Esophagus muscularis mucosa (tissue), 4 donors: ENCODE data around the gene RASGRF2. TPM values are rescaled to one million over a fixed set of nuclear protein-coding genes. Genes with fewer than 3 reads are reported as not detected.

Experiments used
- DNase-seq: peaks from one replicate; pipeline ENCODE4 v3.0.0-alpha.2; 2017; ENCODE audit errors: extremely low spot score
- H3K27ac ChIP-seq, 4 donors: fragments of 200-600 bp; sonication (generic); replicated peaks in 1 of 4; 1 replicate in 3 of 4; 2 replicates in 1 of 4; pipeline ENCODE4 v1.5.1; 2016 to 2019; ENCODE audit warnings: mild to moderate bottlenecking in 1 of 4
- H3K27me3 ChIP-seq, 4 donors: fragments of 200-600 bp; sonication (generic); one replicate each; pipeline versions ENCODE4 v1.5.1 to v1.6.0; 2016 to 2019
- H3K36me3 ChIP-seq, 4 donors: fragments of 200-600 bp; sonication (generic); one replicate each; pipeline ENCODE4 v1.5.1; 2016 to 2019
- H3K4me1 ChIP-seq, 4 donors: fragments of 200-600 bp; sonication (generic); one replicate each; pipeline ENCODE4 v1.5.1; 2016 to 2019
- H3K4me3 ChIP-seq, 4 donors: fragments of 200-600 bp; sonication (generic); 1 replicate in 2 of 4; 2 replicates in 2 of 4; pipeline ENCODE4 v1.5.1; 2016 to 2019; ENCODE audit warnings: mild to moderate bottlenecking in 4 of 4, moderate library complexity in 1 of 4
- H3K9me3 ChIP-seq, 4 donors: fragments of 200-600 bp; sonication (generic); 1 replicate in 3 of 4; 2 replicates in 1 of 4; pipeline ENCODE4 v1.5.1; 2016 to 2019
- CTCF ChIP-seq, 3 experiments: fragments of 200-600 bp in 2 of 3; fragments of 450-650 bp in 1 of 3; sonication (generic) in 2 of 3; IDR thresholded peaks; one replicate each; pipeline ENCODE4 v1.5.1; 2017 to 2019; ENCODE audit warnings: antibody characterized with exemption in 3 of 3, mild to moderate bottlenecking in 2 of 3, moderate library complexity in 1 of 3
- EP300 ChIP-seq: sonication (generic); formaldehyde crosslinking; IDR thresholded peaks from one replicate; pipeline ENCODE4 v1.6.1; 2017; ENCODE audit warnings: antibody characterized with exemption
- POLR2A ChIP-seq: fragments of 450-650 bp; IDR thresholded peaks from one replicate; pipeline ENCODE4 v1.6.1; 2017; ENCODE audit warnings: antibody characterized with exemption, moderate library complexity, mild to moderate bottlenecking, low read depth
- POLR2AphosphoS5 ChIP-seq, 2 donors: sonication (generic); formaldehyde crosslinking; IDR thresholded peaks; one replicate each; pipeline ENCODE4 v1.6.1; 2017; ENCODE audit warnings: antibody characterized with exemption in 2 of 2
- WGBS: methylation state at CpG from one replicate; pipeline ENCODE4 v1.1.5; 2018; 5-methylcytosine and 5-hydroxymethylcytosine counted together
- intact Hi-C: fragments of 100-400 bp; cut with DNase I; formaldehyde crosslinking; loops from one replicate; pipeline ENCODE4 v1.15.1; 2023
- total RNA-seq, 4 donors: library from RNA; depleted of rRNA; stranded (reverse); fragments of >200 nt; gene quantifications; one replicate each; pipeline versions ENCODE4 v1.1.0 to v1.2.1, GENCODE V29; 2016

Gene RASGRF2
- total RNA-seq, 4 donors from 2014 or later: 4.2 to 7.6 (median 5.9) TPM

GRCh38 chr5:81105261-81105877 is 145.2 kb downstream of the RASGRF2 start:
- no peaks in the 10 kb centered on the region for H3K36me3 ChIP-seq
- intact Hi-C loops: no loop called here
- H3K4me1 ChIP-seq: no peaks in the 10 kb centered on the region
- no peaks in the 10 kb centered on the region for H3K9me3 ChIP-seq
- no peaks in the 10 kb centered on the region for H3K27me3 ChIP-seq
- no peak for DNase-seq
- no peak for TF ChIP-seq EP300
- no peak for TF ChIP-seq POLR2AphosphoS5 (IDR thresholded peaks at IDR 0.05)
- no peak for TF ChIP-seq CTCF (IDR thresholded peaks at IDR 0.05)
- TF ChIP-seq POLR2A: no peak
- no peak overlapping the region for H3K4me3 ChIP-seq
- H3K27ac ChIP-seq: no peak overlapping the region
- WGBS: 70% methylated on average over 5 of the region's 5 CpGs

GRCh38 chr5:81115261-81115660 is 155.1 kb downstream of the RASGRF2 start:
- Histone ChIP-seq H3K9me3 (no peaks in the 10 kb centered on the region), H3K27ac (no peak overlapping the region), H3K4me1 (no peaks in the 10 kb centered on the region), H3K36me3 (peaks cover 0 to 25% (median 0%) of the 10 kb centered on the region in 4 donors), H3K4me3 (no peak overlapping the region), H3K27me3 (no peaks in the 10 kb centered on the region)
- no peak for DNase-seq
- WGBS: 94% methylated on average over 4 of the region's 4 CpGs
- TF ChIP-seq POLR2A (no peak), POLR2AphosphoS5 (IDR thresholded peaks at IDR 0.05) (no peak), CTCF (IDR thresholded peaks at IDR 0.05) (no peak), EP300 (no peak)
- intact Hi-C loops: no loop called here

- peaks cover 0 to 25% (median 0%) of the 10 kb centered on the region in 4 donors for H3K36me3 ChIP-seq
- H3K4me1 ChIP-seq: no peaks in the 10 kb centered on the region
- 87% methylated on average over 3 of the region's 3 CpGs for WGBS
- no peaks in the 10 kb centered on the region for H3K27me3 ChIP-seq
- no peak overlapping the region for H3K4me3 ChIP-seq
- intact Hi-C loops: no loop called here
- TF ChIP-seq EP300 (no peak), POLR2A (no peak), POLR2AphosphoS5 (IDR thresholded peaks at IDR 0.05) (no peak), CTCF (IDR thresholded peaks at IDR 0.05) (no peak)
- no peak for DNase-seq
- no peaks in the 10 kb centered on the region for H3K9me3 ChIP-seq
- no peak overlapping the region for H3K27ac ChIP-seq
These were observed 157.4 kb downstream of the RASGRF2 start for GRCh38 chr5:81117566-81117965.

GRCh38 chr5:81121273-81121672 is 161.1 kb downstream of the RASGRF2 start:
- 76% methylated on average over 5 of the region's 5 CpGs for WGBS
- intact Hi-C loops: no loop called here

More at GRCh38 chr5:81121273-81121672, 161.1 kb downstream of the RASGRF2 start:
- no peak for DNase-seq
- Histone ChIP-seq H3K36me3 (peaks cover 0 to 29% (median 0%) of the 10 kb centered on the region in 4 donors), H3K9me3 (no peaks in the 10 kb centered on the region), H3K4me1 (no peaks in the 10 kb centered on the region), H3K27me3 (no peaks in the 10 kb centered on the region), H3K4me3 (no peak overlapping the region), H3K27ac (no peak overlapping the region)
- TF ChIP-seq CTCF (IDR thresholded peaks at IDR 0.05): no peak
- TF ChIP-seq EP300: no peak
- TF ChIP-seq POLR2A: no peak
